Adrenal gland (tissue), 12 donors: ENCODE data around the gene FAM89B. TPM values are rescaled to one million over a fixed set of nuclear protein-coding genes. Genes with fewer than 3 reads are reported as not detected.

Experiments used
- DNase-seq, 7 donors: peaks; one replicate each; pipeline ENCODE4 v3.0.0-alpha.2; 2019 to 2020
- H3K27ac ChIP-seq, 5 donors: fragments of 200-600 bp; sonication (generic) in 4 of 5; 1 replicate in 3 of 5; 2 replicates in 2 of 5; pipeline versions ENCODE4 v1.5.1 to v1.8.0; 2016 to 2020; ENCODE audit warnings: mild to moderate bottlenecking in 1 of 5
- H3K27me3 ChIP-seq: fragments of 200-600 bp; 2 replicates; pipeline ENCODE4 v1.8.0; 2021
- H3K36me3 ChIP-seq, 2 donors: fragments of 200-600 bp; replicated peaks in 1 of 2; 1 replicate in 1 of 2; 2 replicates in 1 of 2; pipeline versions ENCODE4 v1.5.1 to v1.8.0; 2018 to 2022
- H3K4me1 ChIP-seq, 2 donors: fragments of 200-600 bp; replicated peaks in 1 of 2; 1 replicate in 1 of 2; 2 replicates in 1 of 2; pipeline versions ENCODE4 v1.5.1 to v1.8.0; 2018 to 2021
- H3K4me3 ChIP-seq, 4 donors: fragments of 200-600 bp; sonication (generic) in 3 of 4; one replicate each; pipeline ENCODE4 v1.5.1; 2016 to 2018
- H3K9me3 ChIP-seq, 3 donors: fragments of 200-600 bp; sonication (generic) in 1 of 3; replicated peaks in 1 of 3; 1 replicate in 2 of 3; 2 replicates in 1 of 3; pipeline versions ENCODE4 v1.5.1 to v1.8.0; 2016 to 2021
- POLR2A ChIP-seq, 2 donors: fragments of 450-650 bp; IDR thresholded peaks; one replicate each; pipeline ENCODE4 v1.6.1; 2017; ENCODE audit warnings: antibody characterized with exemption in 2 of 2, mild to moderate bottlenecking in 2 of 2, moderate library complexity in 1 of 2
- WGBS, 4 donors: extraction: QIAGEN DNeasy Blood & Tissue Kit in 2 of 4; methylation state at CpG; one replicate each; pipeline versions ENCODE4 v1.1.5 to v1.1.7; 2013 to 2017; 5-methylcytosine and 5-hydroxymethylcytosine counted together
- intact Hi-C, 2 donors: fragments of 100-400 bp; cut with DNase I; formaldehyde crosslinking; loops; one replicate each; pipeline versions ENCODE4 v1.14.1 to v1.15.0; 2022 to 2023
- polyA plus RNA-seq, 3 donors: library from polyadenylated mRNA; stranded (reverse); fragments of 200-250 nt in 2 of 3; fragments of 350-450 nt in 1 of 3; fragmentation: Illumina TruSeq in 1 of 3; extraction: RNeasy Lipid Tissue Mini Kit (QIAGEN cat#74804) in 1 of 3; gene quantifications; one replicate each; pipeline ENCODE4 v1.2.3, GENCODE V29; 2013 to 2014
- total RNA-seq, 9 donors: library from RNA; depleted of rRNA in 4 of 9; stranded (reverse); fragments of >200 nt in 4 of 9; fragments of 120-200 nt in 1 of 9; fragmentation: NEBNext Ultra II Directional in 1 of 9; extraction: Animal tissue kit (Norgen Biotek cat#: 25700) in 1 of 9; gene quantifications; one replicate each; pipeline versions ENCODE4 v1.1.0 to v1.2.4, GENCODE V29; 2013 to 2023
- TF ChIP-seq, protein P1 (sequence below), 6 experiments: fragments of 450-650 bp in 4 of 6; fragments of 200-600 bp in 2 of 6; sonication (generic) in 1 of 6; IDR thresholded peaks; 1 replicate in 5 of 6; 2 replicates in 1 of 6; pipeline versions ENCODE4 v1.5.1 to v1.8.0; 2016 to 2021; ENCODE audit warnings: antibody characterized with exemption in 6 of 6, mild to moderate bottlenecking in 2 of 6, moderate library complexity in 1 of 6
- donor health status: healthy with polysubstance abuse.
- donor health status: Bipolar disorder and iron deficiency.
- donor health status: DM: yes; HTN: yes; CAD: no.
- donor health status: DM: no; HTN: no; CAD: no.
- donor health status: DM: no; HTN: no; CAD: no.
- donor health status: DM: yes; HTN: yes; CAD: no.

The FAM89B gene
- total and polyA plus RNA-seq, 12 donors, result 7.0 to 77.1 (median 45.9) TPM

DNA sequence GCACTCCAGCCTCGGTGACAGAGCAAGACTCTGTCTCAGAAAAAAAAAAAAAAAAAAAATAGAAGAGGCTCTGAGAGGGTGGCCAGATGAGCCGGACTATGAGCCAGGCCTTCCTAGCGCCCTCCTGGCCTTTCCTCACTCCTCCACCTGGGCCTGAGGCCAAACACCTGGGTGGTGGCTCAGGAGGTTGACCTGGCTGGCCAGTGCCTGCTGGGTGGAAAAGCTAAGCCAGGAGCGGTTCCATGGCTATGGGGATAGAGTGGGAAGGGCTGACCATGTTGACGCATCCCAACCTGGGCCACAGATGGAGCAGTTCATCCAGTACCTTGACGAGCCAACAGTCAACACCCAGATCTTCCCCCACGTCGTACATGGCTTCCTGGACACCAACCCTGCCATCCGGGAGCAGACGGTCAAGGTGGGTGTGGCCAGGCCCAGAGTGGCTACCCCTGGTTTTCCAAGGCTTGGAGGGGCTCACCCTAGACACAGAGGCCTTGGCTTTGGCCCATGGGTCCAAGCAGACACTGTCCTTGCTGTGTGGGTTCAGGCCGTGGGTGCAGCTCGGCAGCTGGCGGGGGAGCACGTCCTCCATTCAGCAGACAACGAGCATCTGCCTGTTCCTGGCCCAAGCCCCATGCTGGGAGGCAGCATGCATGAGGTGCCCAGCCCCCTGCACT is 39.8 kb upstream of the FAM89B start:
- H3K4me1 ChIP-seq, result peaks cover 15 to 21% of the 10 kb centered on the region in 2 donors
- intact Hi-C loops, result no loop called here
- H3K27ac ChIP-seq, result peak overlapping the region in 1 of 5 donors; percentile 35
- TF ChIP-seq, protein P1, sequence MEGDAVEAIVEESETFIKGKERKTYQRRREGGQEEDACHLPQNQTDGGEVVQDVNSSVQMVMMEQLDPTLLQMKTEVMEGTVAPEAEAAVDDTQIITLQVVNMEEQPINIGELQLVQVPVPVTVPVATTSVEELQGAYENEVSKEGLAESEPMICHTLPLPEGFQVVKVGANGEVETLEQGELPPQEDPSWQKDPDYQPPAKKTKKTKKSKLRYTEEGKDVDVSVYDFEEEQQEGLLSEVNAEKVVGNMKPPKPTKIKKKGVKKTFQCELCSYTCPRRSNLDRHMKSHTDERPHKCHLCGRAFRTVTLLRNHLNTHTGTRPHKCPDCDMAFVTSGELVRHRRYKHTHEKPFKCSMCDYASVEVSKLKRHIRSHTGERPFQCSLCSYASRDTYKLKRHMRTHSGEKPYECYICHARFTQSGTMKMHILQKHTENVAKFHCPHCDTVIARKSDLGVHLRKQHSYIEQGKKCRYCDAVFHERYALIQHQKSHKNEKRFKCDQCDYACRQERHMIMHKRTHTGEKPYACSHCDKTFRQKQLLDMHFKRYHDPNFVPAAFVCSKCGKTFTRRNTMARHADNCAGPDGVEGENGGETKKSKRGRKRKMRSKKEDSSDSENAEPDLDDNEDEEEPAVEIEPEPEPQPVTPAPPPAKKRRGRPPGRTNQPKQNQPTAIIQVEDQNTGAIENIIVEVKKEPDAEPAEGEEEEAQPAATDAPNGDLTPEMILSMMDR (IDR thresholded peaks at IDR 0.05), result no peak
- TF ChIP-seq POLR2A (IDR thresholded peaks at IDR 0.05), result no peak
- WGBS, 4 donors, result 77 to 83% (median 79%) methylated on average over 8 to 15 of the region's 15 CpGs
- H3K36me3 ChIP-seq, result peaks cover 0 to 72% of the 10 kb centered on the region in 2 donors
- peak in 1 of 7 donors; percentile 35 for DNase-seq
- H3K9me3 ChIP-seq, result no peaks in the 10 kb centered on the region
- H3K4me3 ChIP-seq, result no peak overlapping the region
- no peaks in the 10 kb centered on the region for H3K27me3 ChIP-seq

DNA sequence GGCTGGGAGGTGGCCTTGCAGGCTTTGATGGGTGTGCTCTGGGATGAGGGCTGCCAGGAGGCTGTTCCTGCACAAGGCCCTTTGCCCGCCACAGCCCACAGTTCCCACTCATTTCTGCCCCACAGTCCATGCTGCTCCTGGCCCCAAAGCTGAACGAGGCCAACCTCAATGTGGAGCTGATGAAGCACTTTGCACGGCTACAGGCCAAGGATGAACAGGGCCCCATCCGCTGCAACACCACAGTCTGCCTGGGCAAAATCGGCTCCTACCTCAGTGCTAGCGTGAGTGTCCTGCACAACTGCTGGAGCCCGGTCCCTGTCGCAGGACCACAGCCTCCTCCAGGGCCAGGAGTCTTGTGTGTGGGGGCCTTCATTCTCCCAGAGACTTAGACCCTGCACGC is 37.2 kb upstream of the FAM89B start:
- no peaks in the 10 kb centered on the region for H3K9me3 ChIP-seq
- peaks cover 0 to 64% of the 10 kb centered on the region in 2 donors for H3K36me3 ChIP-seq
- TF ChIP-seq POLR2A (IDR thresholded peaks at IDR 0.05), result no peak
- TF ChIP-seq, protein P1 (IDR thresholded peaks at IDR 0.05), result no peak
- intact Hi-C loops, result no loop called here
- H3K4me1 ChIP-seq, result peaks cover 13 to 15% of the 10 kb centered on the region in 2 donors
- H3K27ac ChIP-seq, result no peak overlapping the region
- no peak for DNase-seq
- 76 to 89% (median 85%) methylated on average over 5 to 9 of the region's 9 CpGs for WGBS, 4 donors
- no peaks in the 10 kb centered on the region for H3K27me3 ChIP-seq
- H3K4me3 ChIP-seq, result no peak overlapping the region

DNA sequence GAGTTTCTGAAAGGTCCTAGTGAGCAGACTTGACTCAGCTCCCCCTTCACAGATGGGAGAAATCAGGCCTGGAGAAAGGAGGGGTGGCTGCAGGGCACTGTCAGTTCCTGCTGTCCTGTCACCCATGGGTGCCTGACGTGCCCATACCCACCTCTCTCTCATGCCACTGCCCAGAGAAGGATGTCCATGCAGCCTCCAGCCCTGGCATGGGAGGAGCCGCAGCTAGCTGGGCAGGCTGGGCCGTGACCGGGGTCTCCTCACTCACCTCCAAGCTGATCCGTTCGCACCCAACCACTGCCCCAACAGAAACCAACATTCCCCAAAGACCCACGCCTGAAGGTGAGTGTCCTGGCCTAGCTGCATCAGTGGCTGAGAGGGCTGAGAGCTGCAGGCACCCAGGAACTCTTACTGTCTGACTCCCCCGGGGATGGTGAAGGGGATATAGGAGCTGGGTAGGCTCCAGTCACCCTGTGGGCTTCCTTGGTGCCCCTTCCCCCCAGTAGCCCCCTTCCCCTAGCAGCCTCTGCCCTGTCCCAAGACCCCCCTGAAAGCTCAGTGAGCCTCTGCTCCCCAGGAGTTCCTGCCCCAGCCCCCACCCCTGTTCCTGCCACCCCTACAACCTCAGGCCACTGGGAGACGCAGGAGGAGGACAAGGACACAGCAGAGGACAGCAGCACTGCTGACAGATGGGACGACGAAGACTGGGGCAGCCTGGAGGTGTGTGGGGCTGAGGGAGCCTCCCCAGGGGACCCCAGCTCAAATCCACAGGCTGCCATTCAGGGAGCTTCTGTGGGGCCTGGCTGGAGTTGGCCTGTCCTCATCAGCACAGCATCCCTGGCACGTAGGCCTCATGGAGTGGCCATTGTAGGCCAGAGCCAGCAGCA is 35.7 kb upstream of the FAM89B start:
- Histone ChIP-seq H3K9me3 (no peaks in the 10 kb centered on the region), H3K27ac (peak overlapping the region in 2 of 5 donors; percentile 3 to 47), H3K4me3 (no peak overlapping the region), H3K4me1 (peaks cover 20 to 24% of the 10 kb centered on the region in 2 donors), H3K36me3 (peaks cover 0 to 49% of the 10 kb centered on the region in 2 donors), H3K27me3 (no peaks in the 10 kb centered on the region)
- WGBS, 4 donors, result 71 to 87% (median 74%) methylated on average over 7 to 12 of the region's 12 CpGs
- intact Hi-C loops, result no loop called here
- no peak for TF ChIP-seq POLR2A (IDR thresholded peaks at IDR 0.05)
- TF ChIP-seq, protein P1 (IDR thresholded peaks at IDR 0.05), result no peak
- DNase-seq, result no peak

DNA sequence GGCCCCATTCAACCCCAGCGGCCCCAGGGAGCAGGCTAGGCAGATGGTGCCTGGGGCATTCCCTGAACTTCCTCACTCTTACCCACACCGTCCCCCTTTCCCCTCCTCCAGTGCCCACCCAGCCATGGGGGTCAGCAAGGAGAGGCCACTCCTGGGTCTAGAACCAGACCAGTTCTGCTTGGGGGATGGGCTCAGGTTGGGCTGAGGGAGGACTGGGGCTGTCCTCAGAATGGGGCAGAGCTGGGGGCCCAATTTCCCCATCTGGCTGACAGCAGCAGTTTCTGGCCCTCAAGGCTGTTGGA is 35.1 kb upstream of the FAM89B start:
- Histone ChIP-seq H3K9me3 (no peaks in the 10 kb centered on the region), H3K4me1 (peaks cover 20 to 26% of the 10 kb centered on the region in 2 donors), H3K27ac (peak overlapping the region in 1 of 5 donors; percentile 47), H3K4me3 (no peak overlapping the region), H3K27me3 (no peaks in the 10 kb centered on the region), H3K36me3 (peaks cover 0 to 43% of the 10 kb centered on the region in 2 donors)
- 80 to 94% (median 86%) methylated on average over 1 to 2 of the region's 2 CpGs for WGBS, 4 donors
- TF ChIP-seq, protein P1 (IDR thresholded peaks at IDR 0.05), result no peak
- no peak for TF ChIP-seq POLR2A (IDR thresholded peaks at IDR 0.05)
- DNase-seq, result no peak
- intact Hi-C loops, result no loop called here
